ENCODE data around the gene OGFR. TPM values are rescaled to one million over a fixed set of nuclear protein-coding genes. Genes with fewer than 3 reads are reported as not detected.
A peak's percentile ranks its signal among the peaks of the same experiment; 100 is the strongest.

Gene OGFR
- total RNA-seq, 1 donor from 2014 or later = 7.0 TPM

DNA sequence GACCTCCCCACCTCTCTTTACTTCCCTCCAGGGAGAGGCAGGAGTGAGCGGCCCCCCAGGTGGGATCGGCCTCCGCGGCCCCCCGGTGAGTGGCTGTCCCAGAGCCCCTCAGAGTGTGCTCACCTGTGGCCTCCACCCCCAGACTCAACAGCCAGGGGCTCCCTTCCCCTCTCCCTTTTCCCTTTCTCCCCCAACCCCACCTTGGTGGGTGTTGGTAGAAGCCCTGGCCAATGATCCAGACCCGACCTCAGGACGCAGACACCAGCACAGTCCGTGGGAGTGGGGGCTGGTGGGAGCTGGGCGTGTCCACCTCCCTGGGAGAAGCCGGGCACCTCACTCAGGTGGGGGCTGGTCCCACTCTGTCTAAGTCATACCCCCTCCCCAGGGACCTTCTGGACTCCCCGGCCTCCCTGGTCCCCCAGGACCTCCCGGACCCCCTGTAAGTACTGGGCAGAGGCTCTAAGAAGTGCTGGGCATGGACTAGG is 17.1 kb downstream of the OGFR start:
- Histone ChIP-seq H3K4me1 (peaks cover 26% of the 10 kb centered on the region), H3K36me3 (no peaks in the 10 kb centered on the region), H3K79me2 (ENCODE audit: low read depth) (no peaks in the 10 kb centered on the region), H3K9ac (no peak overlapping the region), H4K20me1 (ENCODE audit: low read depth) (peaks cover 15% of the 10 kb centered on the region), H3K4me2 (no peak overlapping the region), H3K27ac (no peak overlapping the region), H3K9me3 (ENCODE audit: low read depth) (no peaks in the 10 kb centered on the region), H2AFZ (replicated peaks) (no peak overlapping the region), H3K4me3 (no peak overlapping the region), H3K27me3 (peaks cover 13% of the 10 kb centered on the region), H3F3A (ENCODE audit: low read depth) (peaks cover 7% of the 10 kb centered on the region)
- no peaks in the 10 kb centered on the region for H3K9me3 Mint-ChIP-seq
- H3K27ac Mint-ChIP-seq = no peak overlapping the region
- H3K36me3 Mint-ChIP-seq = no peaks in the 10 kb centered on the region
- peaks cover 18% of the 10 kb centered on the region for H3K4me1 Mint-ChIP-seq
- TF ChIP-seq EZH2phosphoT487 (IDR thresholded peaks at IDR 0.05) = no peak
- no peak for TF ChIP-seq EZH2 (IDR thresholded peaks at IDR 0.05)
- no peak for TF ChIP-seq CTCF (IDR thresholded peaks at IDR 0.05)
- no peak overlapping the region for H3K4me3 Mint-ChIP-seq
- H3K27me3 Mint-ChIP-seq (ENCODE audit: insufficient read depth, low read depth) = peaks cover 2% of the 10 kb centered on the region
- DNase-seq (ENCODE audit: low spot score) = no peak

DNA sequence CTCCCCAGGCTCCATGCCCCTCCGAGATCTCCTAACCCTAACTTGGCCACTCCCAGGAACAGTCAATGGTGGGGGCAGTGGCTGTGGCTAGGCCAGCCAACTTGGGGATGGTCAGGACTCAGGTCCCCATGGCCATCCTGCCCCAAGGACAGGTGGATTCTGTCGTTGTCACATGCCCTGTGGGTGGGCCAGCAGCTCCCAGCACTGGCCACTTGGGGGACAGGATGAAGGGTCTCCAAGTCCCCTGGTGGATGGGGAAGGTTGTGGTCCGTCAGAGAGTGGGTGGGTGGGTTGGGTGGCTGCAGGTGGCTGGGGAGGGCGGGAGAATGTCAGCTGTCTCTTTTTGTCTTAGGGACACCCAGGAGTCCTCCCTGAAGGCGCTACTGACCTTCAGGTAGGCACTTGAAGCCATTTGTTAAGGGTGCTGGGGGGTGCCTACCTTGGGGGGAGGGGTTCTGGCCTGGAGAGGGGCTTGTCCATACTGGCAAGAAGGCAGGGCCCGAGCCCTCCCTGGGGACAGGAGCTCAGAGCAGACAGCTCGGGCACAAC is 17.7 kb downstream of the OGFR start:
- Histone ChIP-seq H3K4me1 (peaks cover 26% of the 10 kb centered on the region), H3K79me2 (ENCODE audit: low read depth) (no peaks in the 10 kb centered on the region), H4K20me1 (ENCODE audit: low read depth) (peaks cover 15% of the 10 kb centered on the region), H2AFZ (replicated peaks) (no peak overlapping the region), H3K36me3 (no peaks in the 10 kb centered on the region), H3K4me3 (no peak overlapping the region), H3K27me3 (peaks cover 8% of the 10 kb centered on the region), H3K9me3 (ENCODE audit: low read depth) (no peaks in the 10 kb centered on the region), H3F3A (ENCODE audit: low read depth) (peaks cover 7% of the 10 kb centered on the region), H3K4me2 (no peak overlapping the region), H3K9ac (no peak overlapping the region), H3K27ac (no peak overlapping the region)
- TF ChIP-seq EZH2 (IDR thresholded peaks at IDR 0.05) = no peak
- no peak for TF ChIP-seq EZH2phosphoT487 (IDR thresholded peaks at IDR 0.05)
- TF ChIP-seq CTCF (IDR thresholded peaks at IDR 0.05) = no peak
- H3K27me3 Mint-ChIP-seq (ENCODE audit: insufficient read depth, low read depth) = peaks cover 2% of the 10 kb centered on the region
- H3K9me3 Mint-ChIP-seq = no peaks in the 10 kb centered on the region
- no peak overlapping the region for H3K27ac Mint-ChIP-seq
- no peak overlapping the region for H3K4me3 Mint-ChIP-seq
- H3K4me1 Mint-ChIP-seq = peaks cover 18% of the 10 kb centered on the region
- no peaks in the 10 kb centered on the region for H3K36me3 Mint-ChIP-seq
- DNase-seq (ENCODE audit: low spot score) = no peak

DNA sequence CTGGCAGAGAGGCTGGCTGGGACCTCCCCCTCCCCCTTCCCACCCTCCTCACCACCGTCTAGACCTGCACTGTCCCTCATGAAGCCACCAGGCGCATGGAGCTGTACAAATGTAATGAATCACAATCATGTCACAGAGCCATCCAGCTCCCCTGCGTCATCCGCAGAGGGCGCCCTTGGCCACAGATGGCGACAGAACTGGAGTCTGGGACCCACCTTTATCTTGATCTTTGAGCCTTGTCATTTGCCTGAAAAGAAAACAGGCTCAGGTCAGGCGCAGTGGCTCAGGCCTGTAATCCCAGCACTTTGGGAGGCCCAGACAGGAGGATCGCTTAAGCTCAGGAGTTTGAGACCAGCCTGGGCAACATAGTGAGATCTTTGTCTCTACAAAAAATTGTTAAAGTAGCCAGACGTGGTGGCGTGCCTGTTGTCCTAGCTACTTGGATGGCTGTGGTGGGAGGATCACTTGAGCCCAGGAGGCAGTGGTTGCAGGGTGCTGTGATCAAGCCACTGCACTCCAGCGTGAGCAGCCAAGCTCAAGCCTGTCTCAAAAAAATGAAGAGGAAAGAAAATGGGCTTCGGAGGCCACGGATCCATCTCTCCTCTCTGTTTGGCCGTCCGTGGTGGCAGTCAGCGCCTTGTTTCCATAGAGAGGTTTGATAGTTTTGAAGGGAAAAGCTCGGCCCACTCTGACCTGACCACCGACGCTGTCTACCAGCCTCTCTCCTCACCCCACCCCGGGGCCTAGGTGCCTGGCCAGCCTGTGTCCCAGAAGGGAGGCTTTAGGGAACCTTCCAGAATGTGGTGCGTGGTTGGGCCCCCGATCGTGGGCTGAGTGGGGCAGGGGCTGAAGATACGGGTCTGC is 18.4 kb downstream of the OGFR start:
- Histone ChIP-seq H3K4me3 (no peak overlapping the region), H3K9ac (no peak overlapping the region), H4K20me1 (ENCODE audit: low read depth) (peaks cover 15% of the 10 kb centered on the region), H3K4me2 (peak overlapping the region; percentile 41), H3K36me3 (no peaks in the 10 kb centered on the region), H3K79me2 (ENCODE audit: low read depth) (no peaks in the 10 kb centered on the region), H3K27ac (no peak overlapping the region), H3K9me3 (ENCODE audit: low read depth) (no peaks in the 10 kb centered on the region), H2AFZ (replicated peaks) (no peak overlapping the region), H3F3A (ENCODE audit: low read depth) (peaks cover 7% of the 10 kb centered on the region), H3K4me1 (peaks cover 26% of the 10 kb centered on the region), H3K27me3 (peaks cover under 1% of the 10 kb centered on the region)
- peak; percentile 68 for DNase-seq (ENCODE audit: low spot score)
- H3K4me3 Mint-ChIP-seq = peak overlapping the region; percentile 55
- H3K27ac Mint-ChIP-seq = peak overlapping the region; percentile 87
- peaks cover 18% of the 10 kb centered on the region for H3K4me1 Mint-ChIP-seq
- TF ChIP-seq CTCF (IDR thresholded peaks at IDR 0.05) (peak; percentile 55), EZH2phosphoT487 (IDR thresholded peaks at IDR 0.05) (no peak)
- H3K9me3 Mint-ChIP-seq = no peaks in the 10 kb centered on the region
- peaks cover 2% of the 10 kb centered on the region for H3K27me3 Mint-ChIP-seq (ENCODE audit: insufficient read depth, low read depth)
- no peaks in the 10 kb centered on the region for H3K36me3 Mint-ChIP-seq

Measured in neural progenitor cell (in vitro differentiated cells).